ENCODE data around the gene PIGP. TPM values are rescaled to one million over a fixed set of nuclear protein-coding genes. Genes with fewer than 3 reads are reported as not detected.

The PIGP gene
- total RNA-seq, 1 donor from 2014 or later, result 21.2 TPM

- no peak for FAIRE-seq
- Histone ChIP-seq H3K9me3 (ENCODE audit: insufficient read depth, low read depth, low read length) (no peaks in the 10 kb centered on the region), H3K9ac (ENCODE audit: low read length) (no peak overlapping the region), H3K4me3 (ENCODE audit: insufficient read depth, low read depth, low read length) (no peak overlapping the region), H3K27me3 (ENCODE audit: insufficient read depth, low read length) (no peaks in the 10 kb centered on the region), H3K4me1 (ENCODE audit: insufficient read depth, low read length) (no peaks in the 10 kb centered on the region), H3K4me2 (ENCODE audit: low read length) (no peak overlapping the region), H2AFZ (ENCODE audit: low read depth, low read length) (no peak overlapping the region), H3K36me3 (ENCODE audit: insufficient read depth, low read length) (no peaks in the 10 kb centered on the region), H3K79me2 (ENCODE audit: insufficient read depth, low read length) (no peaks in the 10 kb centered on the region), H3K27ac (ENCODE audit: low read depth, low read length) (no peak overlapping the region), H4K20me1 (ENCODE audit: insufficient read depth, low read length) (no peaks in the 10 kb centered on the region)
- Mint-ChIP-seq H3K27ac (ENCODE audit: unreplicated experiment) (no peak overlapping the region), H3K9me3 (ENCODE audit: unreplicated experiment) (no peaks in the 10 kb centered on the region), H3K4me3 (ENCODE audit: unreplicated experiment) (no peak overlapping the region), H3K27me3 (ENCODE audit: low read depth, unreplicated experiment) (peaks cover 13% of the 10 kb centered on the region), H3K4me1 (ENCODE audit: low read depth, unreplicated experiment) (no peaks in the 10 kb centered on the region), H3K36me3 (ENCODE audit: low read depth, unreplicated experiment) (no peaks in the 10 kb centered on the region)
- TF ChIP-seq EZH2 (IDR thresholded peaks at IDR 0.05; ENCODE audit: insufficient read depth, low read length), result no peak
- TF ChIP-seq, protein P1, sequence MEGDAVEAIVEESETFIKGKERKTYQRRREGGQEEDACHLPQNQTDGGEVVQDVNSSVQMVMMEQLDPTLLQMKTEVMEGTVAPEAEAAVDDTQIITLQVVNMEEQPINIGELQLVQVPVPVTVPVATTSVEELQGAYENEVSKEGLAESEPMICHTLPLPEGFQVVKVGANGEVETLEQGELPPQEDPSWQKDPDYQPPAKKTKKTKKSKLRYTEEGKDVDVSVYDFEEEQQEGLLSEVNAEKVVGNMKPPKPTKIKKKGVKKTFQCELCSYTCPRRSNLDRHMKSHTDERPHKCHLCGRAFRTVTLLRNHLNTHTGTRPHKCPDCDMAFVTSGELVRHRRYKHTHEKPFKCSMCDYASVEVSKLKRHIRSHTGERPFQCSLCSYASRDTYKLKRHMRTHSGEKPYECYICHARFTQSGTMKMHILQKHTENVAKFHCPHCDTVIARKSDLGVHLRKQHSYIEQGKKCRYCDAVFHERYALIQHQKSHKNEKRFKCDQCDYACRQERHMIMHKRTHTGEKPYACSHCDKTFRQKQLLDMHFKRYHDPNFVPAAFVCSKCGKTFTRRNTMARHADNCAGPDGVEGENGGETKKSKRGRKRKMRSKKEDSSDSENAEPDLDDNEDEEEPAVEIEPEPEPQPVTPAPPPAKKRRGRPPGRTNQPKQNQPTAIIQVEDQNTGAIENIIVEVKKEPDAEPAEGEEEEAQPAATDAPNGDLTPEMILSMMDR (IDR thresholded peaks at IDR 0.05; ENCODE audit: insufficient read depth, low read depth, low read length), result no peak
- no peak for DNase-seq (ENCODE audit: low read depth)
Measured at GRCh38 chr21:37047079-37047478, 25.8 kb downstream of the PIGP start.

DNA sequence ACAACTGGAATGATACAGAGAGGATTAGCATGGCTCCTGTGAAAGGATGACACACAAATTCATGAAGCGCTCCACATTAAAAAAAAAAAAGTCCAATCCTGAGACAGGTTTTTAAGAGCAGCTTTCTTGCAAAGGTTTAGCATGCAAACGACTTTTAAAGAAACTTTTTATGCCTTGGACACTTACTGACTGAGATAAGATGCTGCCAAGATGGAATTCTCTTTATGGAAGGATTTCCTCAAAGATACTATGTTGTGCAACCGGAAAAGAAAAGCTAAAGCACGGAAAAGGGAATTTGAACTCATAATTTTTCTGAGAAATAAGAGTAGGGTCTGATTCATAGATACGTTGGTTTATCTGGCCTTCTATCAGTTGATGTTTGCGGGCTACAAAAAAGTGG lies 27.3 kb downstream of the PIGP start:
- Histone ChIP-seq H3K4me3 (ENCODE audit: insufficient read depth, low read depth, low read length) (no peak overlapping the region), H3K9ac (ENCODE audit: low read length) (no peak overlapping the region), H3K79me2 (ENCODE audit: insufficient read depth, low read length) (no peaks in the 10 kb centered on the region), H3K4me1 (ENCODE audit: insufficient read depth, low read length) (no peaks in the 10 kb centered on the region), H3K4me2 (ENCODE audit: low read length) (no peak overlapping the region), H3K27me3 (ENCODE audit: insufficient read depth, low read length) (no peaks in the 10 kb centered on the region), H3K36me3 (ENCODE audit: insufficient read depth, low read length) (no peaks in the 10 kb centered on the region), H3K9me3 (ENCODE audit: insufficient read depth, low read depth, low read length) (no peaks in the 10 kb centered on the region), H4K20me1 (ENCODE audit: insufficient read depth, low read length) (no peaks in the 10 kb centered on the region), H3K27ac (ENCODE audit: low read depth, low read length) (no peak overlapping the region), H2AFZ (ENCODE audit: low read depth, low read length) (no peak overlapping the region)
- Mint-ChIP-seq H3K4me1 (ENCODE audit: low read depth, unreplicated experiment) (no peaks in the 10 kb centered on the region), H3K4me3 (ENCODE audit: unreplicated experiment) (no peak overlapping the region), H3K27me3 (ENCODE audit: low read depth, unreplicated experiment) (peaks cover 13% of the 10 kb centered on the region), H3K36me3 (ENCODE audit: low read depth, unreplicated experiment) (no peaks in the 10 kb centered on the region), H3K9me3 (ENCODE audit: unreplicated experiment) (no peaks in the 10 kb centered on the region), H3K27ac (ENCODE audit: unreplicated experiment) (no peak overlapping the region)
- no peak for DNase-seq (ENCODE audit: low read depth)
- no peak for FAIRE-seq
- TF ChIP-seq, protein P1 (IDR thresholded peaks at IDR 0.05; ENCODE audit: insufficient read depth, low read depth, low read length), result no peak
- no peak for TF ChIP-seq EZH2 (IDR thresholded peaks at IDR 0.05; ENCODE audit: insufficient read depth, low read length)

GRCh38 chr21:37045149-37045548 lies 27.7 kb downstream of the PIGP start:
- no peak overlapping the region for H3K4me3 Mint-ChIP-seq (ENCODE audit: unreplicated experiment)
- DNase-seq (ENCODE audit: low read depth) (no peak), FAIRE-seq (no peak)
- no peak overlapping the region for H3K27ac ChIP-seq (ENCODE audit: low read depth, low read length)
- H3K4me2 ChIP-seq (ENCODE audit: low read length), result no peak overlapping the region
- H3K4me3 ChIP-seq (ENCODE audit: insufficient read depth, low read depth, low read length), result no peak overlapping the region
- H3K9me3 Mint-ChIP-seq (ENCODE audit: unreplicated experiment), result no peaks in the 10 kb centered on the region
- no peaks in the 10 kb centered on the region for H4K20me1 ChIP-seq (ENCODE audit: insufficient read depth, low read length)
- no peak overlapping the region for H2AFZ ChIP-seq (ENCODE audit: low read depth, low read length)
- no peaks in the 10 kb centered on the region for H3K36me3 ChIP-seq (ENCODE audit: insufficient read depth, low read length)
- peaks cover 13% of the 10 kb centered on the region for H3K27me3 Mint-ChIP-seq (ENCODE audit: low read depth, unreplicated experiment)
- H3K9ac ChIP-seq (ENCODE audit: low read length), result no peak overlapping the region
- no peak for TF ChIP-seq EZH2 (IDR thresholded peaks at IDR 0.05; ENCODE audit: insufficient read depth, low read length)
- TF ChIP-seq, protein P1 (IDR thresholded peaks at IDR 0.05; ENCODE audit: insufficient read depth, low read depth, low read length), result no peak
- no peak overlapping the region for H3K27ac Mint-ChIP-seq (ENCODE audit: unreplicated experiment)
- H3K79me2 ChIP-seq (ENCODE audit: insufficient read depth, low read length), result no peaks in the 10 kb centered on the region
- H3K27me3 ChIP-seq (ENCODE audit: insufficient read depth, low read length), result no peaks in the 10 kb centered on the region
- H3K9me3 ChIP-seq (ENCODE audit: insufficient read depth, low read depth, low read length), result no peaks in the 10 kb centered on the region
- H3K4me1 Mint-ChIP-seq (ENCODE audit: low read depth, unreplicated experiment), result no peaks in the 10 kb centered on the region
- no peaks in the 10 kb centered on the region for H3K36me3 Mint-ChIP-seq (ENCODE audit: low read depth, unreplicated experiment)
- no peaks in the 10 kb centered on the region for H3K4me1 ChIP-seq (ENCODE audit: insufficient read depth, low read length)
